ENCODE data around the gene SLC36A1. TPM values are rescaled to one million over a fixed set of nuclear protein-coding genes. Genes with fewer than 3 reads are reported as not detected.

SLC36A1 gene
- total RNA-seq, 1 experiment from 2014 or later, result 13.6 TPM

- Histone ChIP-seq H3K9me3 (ENCODE audit: control insufficient read depth, insufficient read depth, low read depth, low read length) (no peaks in the 10 kb centered on the region), H3K27ac (ENCODE audit: low read length) (no peak overlapping the region), H3K27me3 (ENCODE audit: control insufficient read depth, insufficient read depth, low read length) (no peaks in the 10 kb centered on the region), H3K4me3 (ENCODE audit: low read depth in 2 of 2, low read length in 2 of 2) (no peak overlapping the region), H3K4me1 (ENCODE audit: control insufficient read depth, insufficient read depth, low read length) (no peaks in the 10 kb centered on the region), H3K36me3 (ENCODE audit: control insufficient read depth, insufficient read depth, low read length) (no peaks in the 10 kb centered on the region; the same call in 1 of the 2 replicates)
- in situ Hi-C loops (cut with HindIII; ENCODE audit: low pct_unique_long_range_greater_than_20kb, low sequenced_read_pairs) (no loop called here), intact Hi-C loops (cut with micrococcal nuclease; ENCODE audit: unreplicated experiment) (no loop called here)
- CTCF ChIA-PET, result no interaction called here
- ATAC-seq, result no peak
- TF ChIP-seq POLR2AphosphoS5 (IDR thresholded peaks at IDR 0.05; ENCODE audit: low read depth, low read length) (no peak), REST (IDR thresholded peaks at IDR 0.05; ENCODE audit: insufficient read depth in 1 of 2, low read depth in 2 of 2, low read length in 1 of 2) (no peak), SIN3A (IDR thresholded peaks at IDR 0.05; ENCODE audit: borderline replicate concordance, insufficient read depth, low read depth, low read length) (no peak), CTCF (IDR thresholded peaks at IDR 0.05) (no peak), TCF7L2 (IDR thresholded peaks at IDR 0.05; ENCODE audit: low read depth, low read length) (no peak)
- POLR2A ChIA-PET, result no interaction called here
- DNase-seq (ENCODE audit: low read depth, low spot score), result no peak
- no TSS peak for BruUV-seq (replicated peaks)
Observed at GRCh38 chr5:151474799-151475198, 27.4 kb downstream of the SLC36A1 start.

DNA sequence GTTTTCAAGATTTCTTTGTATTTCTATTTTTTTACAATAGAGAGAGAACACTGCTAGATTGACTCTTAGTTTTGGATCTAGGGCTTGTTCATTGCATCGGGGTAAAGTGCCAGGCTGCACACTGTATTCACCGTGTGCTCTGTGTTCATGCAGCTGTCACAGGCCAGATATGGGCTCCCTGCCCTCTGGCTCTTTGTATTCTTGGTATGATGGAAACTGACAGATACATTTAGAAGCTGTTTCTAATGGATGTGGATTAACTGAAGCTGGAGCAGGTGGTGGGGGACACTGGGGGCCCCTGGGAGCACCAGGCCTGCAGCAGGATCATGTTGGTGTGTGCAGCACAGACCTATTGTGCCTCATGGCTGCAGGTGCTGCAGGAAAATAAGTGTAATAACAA lies 28.0 kb downstream of the SLC36A1 start:
- ChIA-PET POLR2A (no interaction called here), CTCF (no interaction called here)
- no peaks in the 10 kb centered on the region for H3K4me1 ChIP-seq (ENCODE audit: control insufficient read depth, insufficient read depth, low read length)
- H3K36me3 ChIP-seq (ENCODE audit: control insufficient read depth, insufficient read depth, low read length), result no peaks in the 10 kb centered on the region; the same call in 1 of the 2 replicates
- in situ Hi-C loops (cut with HindIII; ENCODE audit: low pct_unique_long_range_greater_than_20kb, low sequenced_read_pairs) (no loop called here), intact Hi-C loops (cut with micrococcal nuclease; ENCODE audit: unreplicated experiment) (no loop called here)
- ATAC-seq, result no peak
- no peak for DNase-seq (ENCODE audit: low read depth, low spot score)
- no peak for TF ChIP-seq SIN3A (IDR thresholded peaks at IDR 0.05; ENCODE audit: borderline replicate concordance, insufficient read depth, low read depth, low read length)
- TF ChIP-seq REST (IDR thresholded peaks at IDR 0.05; ENCODE audit: insufficient read depth in 1 of 2, low read depth in 2 of 2, low read length in 1 of 2), result no peak
- no peak for TF ChIP-seq TCF7L2 (IDR thresholded peaks at IDR 0.05; ENCODE audit: low read depth, low read length)
- TF ChIP-seq CTCF (IDR thresholded peaks at IDR 0.05), result no peak
- TF ChIP-seq POLR2AphosphoS5 (IDR thresholded peaks at IDR 0.05; ENCODE audit: low read depth, low read length), result no peak
- no peak overlapping the region for H3K4me3 ChIP-seq (ENCODE audit: low read depth in 2 of 2, low read length in 2 of 2)
- H3K9me3 ChIP-seq (ENCODE audit: control insufficient read depth, insufficient read depth, low read depth, low read length), result no peaks in the 10 kb centered on the region
- H3K27me3 ChIP-seq (ENCODE audit: control insufficient read depth, insufficient read depth, low read length), result no peaks in the 10 kb centered on the region
- no TSS peak for BruUV-seq (replicated peaks)
- no peak overlapping the region for H3K27ac ChIP-seq (ENCODE audit: low read length)
